DMS 273 treated with DMSO at 0.1 percent for 48 hours (cell line): ENCODE results near the gene KCNN3.

Experiments
- DNase-seq: peaks from one replicate; lab custom pipeline; 2025; lab: John Stamatoyannopoulos, UW

Gene KCNN3

DNA sequence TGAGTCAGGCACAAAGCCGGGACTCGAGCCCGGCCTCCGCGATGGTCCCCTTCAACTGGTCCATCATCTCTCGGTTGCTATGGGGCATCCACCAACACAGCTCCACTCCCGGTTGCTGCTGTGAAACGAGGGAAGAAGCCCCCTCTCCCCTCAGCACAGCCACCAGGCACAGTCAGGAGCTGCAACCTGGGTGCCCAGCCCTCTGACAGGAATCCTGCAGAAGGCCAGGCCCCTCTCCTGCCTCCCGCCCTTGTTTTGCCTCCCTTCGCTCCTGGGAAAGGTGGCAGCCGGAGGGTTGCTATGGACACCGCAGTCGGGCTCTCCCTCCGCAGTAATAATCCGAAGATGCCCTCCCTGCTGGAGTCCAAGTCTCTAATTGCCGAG lies 8.9 kb upstream of the KCNN3 start:
- DNase-seq, result no peak

GRCh38 chr1:154878371-154879037 lies 8.4 kb upstream of the KCNN3 start:
- DNase-seq, result no peak

- DNase-seq, result no peak
Observed at GRCh38 chr1:154877370-154877974, 7.4 kb upstream of the KCNN3 start.

DNA sequence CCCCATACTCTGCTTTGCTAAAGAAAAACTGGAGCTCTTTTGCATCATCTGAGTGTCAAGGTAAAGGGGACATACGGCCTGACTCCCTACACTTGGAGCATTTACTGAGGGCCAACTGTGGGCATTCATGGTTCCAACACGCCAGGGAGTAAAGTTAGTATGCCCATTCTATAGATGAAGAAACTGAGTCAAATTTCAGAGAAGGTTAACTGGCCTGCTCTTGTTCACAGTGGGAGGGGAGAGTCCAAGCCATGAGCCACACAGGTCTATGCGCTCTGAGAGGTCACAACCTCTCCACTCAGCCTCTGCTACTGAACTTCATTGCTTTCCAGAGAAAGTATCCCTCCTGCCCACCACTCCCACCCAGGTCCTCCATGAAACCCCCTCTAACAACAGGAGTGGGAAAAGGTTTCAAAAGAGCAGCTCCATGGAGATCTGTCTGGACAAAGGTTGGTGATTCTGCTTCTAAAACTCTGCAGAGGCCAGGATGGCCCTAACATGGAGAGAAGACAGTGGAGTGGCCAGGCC lies 6.8 kb upstream of the KCNN3 start:
- DNase-seq, result no peak

DNA sequence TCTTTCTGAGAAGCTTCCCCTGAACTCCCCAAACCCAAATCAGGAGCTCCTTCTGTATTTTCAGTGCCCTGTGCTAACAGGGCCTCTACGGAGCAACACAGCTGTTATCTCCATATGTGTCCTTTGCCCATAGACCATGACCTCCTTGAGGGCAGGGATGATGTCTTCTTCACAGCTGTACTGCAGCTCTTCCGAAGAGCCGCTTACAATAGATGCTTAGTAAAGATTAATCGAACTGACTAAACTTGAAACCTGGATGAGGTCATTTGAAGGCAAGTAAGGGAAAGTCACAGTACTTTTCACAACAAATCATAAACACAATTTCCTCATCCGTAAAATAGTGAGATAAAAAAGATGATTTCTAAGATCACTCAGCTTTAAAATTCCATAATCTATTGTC lies 4.4 kb upstream of the KCNN3 start:
- no peak for DNase-seq

DNA sequence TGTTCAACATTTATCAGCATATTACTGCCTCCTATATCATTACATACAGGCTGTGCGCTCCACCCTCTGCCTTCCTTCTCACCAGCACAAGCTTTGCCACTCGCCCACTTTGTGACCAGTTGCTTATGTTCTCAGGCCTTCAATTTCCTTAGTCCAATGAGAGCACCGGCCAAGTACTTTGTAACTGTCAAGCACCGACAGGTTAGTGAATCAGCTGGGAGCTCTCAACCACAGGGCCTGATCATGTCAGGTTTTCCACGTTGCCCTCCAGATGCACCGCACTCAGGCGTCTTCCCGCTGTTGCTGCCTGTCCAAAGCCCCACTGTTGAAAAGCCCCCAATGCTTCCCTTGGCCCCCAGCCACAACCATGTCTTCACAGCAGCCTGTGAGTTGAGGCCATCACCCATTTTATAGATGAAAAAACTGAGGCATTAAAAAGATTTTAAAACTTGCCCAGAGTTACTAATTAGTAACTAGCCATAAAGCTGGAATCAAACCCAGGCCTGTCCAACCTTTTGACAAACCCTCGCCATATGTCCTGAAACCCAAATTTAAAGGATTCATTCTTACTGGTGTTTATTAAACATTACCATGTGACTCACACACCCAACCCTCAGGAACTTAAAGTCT lies 3.4 kb upstream of the KCNN3 start:
- DNase-seq, result no peak

DNA sequence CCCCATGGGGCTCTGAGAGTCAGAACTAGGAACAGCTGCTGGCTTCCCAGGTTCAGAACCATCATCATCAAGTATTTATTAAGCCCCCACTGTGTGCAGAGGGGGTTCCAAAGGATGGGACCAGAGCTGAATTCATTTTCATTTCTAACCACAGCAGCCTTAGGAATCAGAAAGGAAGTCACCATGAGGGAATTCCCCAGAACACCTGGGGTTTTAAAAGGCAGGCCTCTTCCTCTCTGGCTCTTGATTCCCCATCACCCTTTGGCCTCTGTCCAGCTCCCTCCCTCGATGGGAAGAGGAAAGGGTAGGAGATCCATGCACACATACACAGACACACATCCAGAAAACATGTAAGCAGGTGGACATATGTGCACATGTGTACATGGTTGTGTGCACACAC lies 1.3 kb upstream of the KCNN3 start:
- no peak for DNase-seq

- no peak for DNase-seq
Observed at GRCh38 chr1:154870734-154871133, 653 bp upstream of the KCNN3 start.

DNA sequence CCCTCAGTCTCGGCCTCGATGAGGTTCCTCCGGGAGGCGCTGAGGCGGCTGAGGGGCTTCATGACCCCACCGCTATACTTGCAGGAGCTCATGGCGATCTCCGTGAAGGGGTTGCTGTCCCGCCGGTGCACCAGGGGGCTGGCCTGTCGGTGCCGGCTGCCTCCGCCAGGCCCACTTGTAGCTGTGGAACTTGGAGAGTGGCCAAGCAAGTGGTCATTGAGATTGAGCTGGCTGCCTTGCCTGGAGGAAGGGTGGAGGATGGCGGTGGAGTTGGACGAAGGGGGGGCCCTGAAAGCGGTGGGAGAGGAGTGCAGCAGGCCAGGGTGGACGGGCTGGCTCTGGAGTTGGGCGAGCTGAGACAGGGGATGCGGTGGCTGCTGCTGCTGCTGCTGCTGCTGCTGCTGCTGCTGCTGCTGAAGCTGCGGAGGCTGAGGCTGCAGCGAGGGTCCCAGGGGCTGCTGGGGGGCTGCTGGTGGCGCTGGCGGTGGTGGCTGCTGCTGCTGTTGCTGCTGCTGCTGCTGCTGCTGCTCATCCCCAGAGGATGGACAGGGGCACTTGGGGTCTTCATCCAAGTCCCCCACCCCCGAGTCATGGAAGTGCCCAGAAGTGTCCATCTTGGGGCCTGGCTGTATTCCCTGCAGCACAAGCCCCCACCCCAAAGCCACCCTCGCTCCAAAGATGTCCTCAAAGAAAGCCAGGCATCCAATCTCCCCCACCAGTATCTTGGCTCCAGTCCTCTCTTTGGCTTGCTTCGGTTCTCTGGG lies 548 bp downstream of the KCNN3 start:
- DNase-seq, result no peak

GRCh38 chr1:154867841-154868605 lies 2.1 kb downstream of the KCNN3 start:
- DNase-seq, result no peak

DNA sequence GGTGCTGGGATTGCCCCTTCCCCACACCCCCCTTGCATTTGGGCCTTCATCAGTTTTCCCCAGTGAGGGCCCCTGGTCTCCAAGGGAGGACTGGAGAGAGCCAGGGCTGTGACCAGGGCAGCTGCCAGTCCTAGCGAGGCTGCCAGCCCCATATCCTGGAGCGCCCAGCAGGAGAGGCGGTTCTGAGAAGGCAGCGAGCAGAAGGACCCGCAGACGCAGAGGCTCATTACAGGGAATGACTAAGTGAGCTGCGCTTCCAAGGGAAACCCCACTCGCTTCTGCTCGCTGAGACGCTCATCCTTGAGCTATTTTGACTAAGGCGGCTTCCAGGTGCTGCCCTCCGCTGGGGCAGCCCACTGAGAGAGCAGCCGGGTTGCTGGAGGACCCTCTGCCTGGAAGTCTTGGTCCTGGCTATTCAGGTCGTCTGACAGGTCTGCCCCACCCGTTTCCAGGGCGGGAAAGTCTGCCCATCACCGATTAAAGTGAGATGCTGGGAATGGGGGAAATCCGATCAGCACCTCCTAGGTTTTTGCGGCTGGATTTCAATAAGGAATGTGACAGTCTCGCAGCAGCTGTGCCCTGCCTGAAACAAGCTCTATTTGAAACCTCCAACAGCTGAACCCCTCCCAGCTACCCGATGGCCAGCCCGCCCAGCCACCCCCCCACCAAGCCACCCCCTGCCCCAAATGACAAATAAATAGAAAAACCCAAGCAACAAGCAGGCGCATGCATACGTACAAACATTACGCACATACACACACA lies 2.8 kb downstream of the KCNN3 start:
- DNase-seq, result peak; percentile 66

GRCh38 chr1:154866257-154867063 lies 3.6 kb downstream of the KCNN3 start:
- no peak for DNase-seq

- DNase-seq, result no peak
Observed at GRCh38 chr1:154865442-154866256, 4.4 kb downstream of the KCNN3 start.

DNA sequence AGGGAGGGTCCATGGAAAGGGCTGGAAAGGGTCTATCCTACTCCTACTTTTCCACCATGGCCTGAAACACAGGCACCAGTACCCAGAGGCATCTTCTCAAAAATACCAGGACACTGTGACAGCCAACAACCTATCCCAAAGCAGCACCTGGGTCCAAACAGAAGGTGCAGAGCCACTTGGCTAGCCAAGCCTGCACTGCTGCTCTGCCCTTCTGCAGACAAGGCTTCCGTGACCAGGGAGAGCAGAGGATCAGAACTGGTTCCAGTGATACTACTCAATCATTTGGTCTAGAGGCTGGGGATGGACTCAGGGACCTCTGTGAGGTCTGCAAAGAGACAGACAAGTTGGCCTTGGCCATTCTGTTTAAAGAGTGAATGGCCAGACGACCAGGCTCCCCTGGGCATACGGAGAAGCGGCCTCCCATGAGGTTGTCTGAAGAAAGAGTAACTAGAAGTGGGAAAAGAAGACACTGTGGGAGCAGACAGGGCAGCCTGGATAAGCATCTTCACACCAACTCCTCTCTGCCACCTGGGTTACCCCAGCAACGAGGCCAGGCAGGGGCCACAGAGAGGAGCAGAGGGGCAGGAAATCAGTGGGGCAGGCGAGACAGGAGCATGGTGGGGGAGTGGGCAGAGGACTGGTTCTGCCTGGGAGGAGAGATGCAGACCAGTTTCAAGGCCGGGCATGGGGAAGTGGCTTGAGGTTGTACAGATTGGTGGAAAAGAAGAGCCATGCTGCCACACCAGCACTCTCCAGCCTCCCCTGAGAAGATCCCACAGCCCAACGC lies 5.7 kb downstream of the KCNN3 start:
- no peak for DNase-seq

- no peak for DNase-seq
Observed at GRCh38 chr1:154863315-154864174, 6.5 kb downstream of the KCNN3 start.

DNA sequence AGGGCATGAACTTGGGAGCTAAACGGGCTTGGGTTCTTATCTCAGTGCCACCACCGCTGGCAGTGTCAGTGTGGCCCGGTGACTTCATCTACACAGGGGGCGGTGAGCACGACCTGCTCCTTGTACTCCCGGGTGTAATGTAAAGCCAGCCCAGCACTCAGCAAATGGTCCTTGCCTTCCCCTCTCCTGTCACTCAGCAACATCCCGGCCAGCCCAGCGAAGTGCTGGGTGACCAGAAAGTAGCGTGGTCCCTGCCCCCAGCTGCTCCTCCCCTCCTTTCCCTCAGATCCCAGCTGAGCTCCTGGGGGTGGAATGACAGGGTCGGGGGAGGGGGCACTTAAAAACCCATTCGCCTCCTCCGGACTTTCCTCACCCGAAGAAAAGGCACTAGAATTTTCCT lies 7.2 kb downstream of the KCNN3 start:
- DNase-seq, result no peak

DNA sequence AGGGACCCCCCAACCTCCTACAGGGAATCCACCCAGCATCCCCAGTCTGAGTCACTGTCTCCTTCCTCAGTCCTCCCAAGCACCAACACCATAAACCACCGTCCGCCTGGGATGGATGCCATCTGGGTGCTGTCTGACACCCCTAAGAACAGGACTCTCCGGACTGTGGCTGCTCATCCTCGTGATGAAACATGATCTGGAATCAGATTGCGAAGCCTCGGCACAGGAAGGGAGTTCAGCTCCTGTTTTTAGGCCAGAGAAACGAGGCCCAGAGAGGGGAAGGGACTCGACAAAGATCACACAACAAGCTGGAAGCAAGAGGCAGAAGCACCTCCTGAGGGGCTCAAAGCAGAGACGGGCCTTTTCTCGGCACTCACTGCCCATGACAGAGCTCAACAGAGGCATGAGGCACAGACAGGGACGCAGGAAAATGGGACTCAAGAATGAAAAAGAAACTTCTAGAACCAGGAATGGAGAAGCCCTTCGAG lies 8.4 kb downstream of the KCNN3 start:
- no peak for DNase-seq
